Bronchial epithelial cell (primary cell): ENCODE data around the gene RNF41. TPM values are rescaled to one million over a fixed set of nuclear protein-coding genes. Genes with fewer than 3 reads are reported as not detected.

ENCODE experiments used
- DNase-seq: peaks from one replicate; pipeline ENCODE4 v3.0.0-alpha.2; 2010; ENCODE audit warnings: low read depth
- FAIRE-seq: peaks from 2 replicates; lab custom pipeline; 2011; peaks lifted over from hg19 to GRCh38; lab: Jason Lieb, UNC
- H3K27me3 ChIP-seq: 2 replicates; pipeline ENCODE4 v1.5.1; 2011; ENCODE audit warnings: low read length; ENCODE audit not compliant: control insufficient read depth, insufficient read depth
- H3K36me3 ChIP-seq: 2 replicates; pipeline ENCODE4 v1.5.1; 2011; ENCODE audit warnings: low read length; ENCODE audit not compliant: control insufficient read depth, insufficient read depth
- H3K4me3 ChIP-seq: 2 replicates; pipeline ENCODE4 v1.5.1; 2011; ENCODE audit warnings: mild to moderate bottlenecking, low read depth, low read length, control low read depth
- CTCF ChIP-seq: IDR thresholded peaks from 2 replicates; pipeline ENCODE4 v1.5.1; 2011; ENCODE audit warnings: mild to moderate bottlenecking, moderate library complexity, low read length, control low read depth, inconsistent platforms; ENCODE audit not compliant: insufficient read depth, severe bottlenecking
- total RNA-seq: library from RNA; depleted of rRNA; stranded (reverse); fragments of >200 nt; gene quantifications from 2 replicates; pipeline ENCODE4 v1.2.1, GENCODE V29; 2014

RNF41 gene
- total RNA-seq, 1 donor from 2014 or later = 102 TPM

GRCh38 chr12:56205445-56205844, 16.3 kb downstream of the RNF41 start:
- Histone ChIP-seq H3K36me3 (peaks cover 24% of the 10 kb centered on the region), H3K27me3 (no peaks in the 10 kb centered on the region), H3K4me3 (no peak overlapping the region)
- FAIRE-seq (no peak), DNase-seq (no peak)
- no peak for TF ChIP-seq CTCF

GRCh38 chr12:56204275-56204674, 17.4 kb downstream of the RNF41 start:
- no peak for TF ChIP-seq CTCF
- H3K36me3 ChIP-seq = peaks cover 19% of the 10 kb centered on the region
- FAIRE-seq (no peak), DNase-seq (no peak)
- no peaks in the 10 kb centered on the region for H3K27me3 ChIP-seq
- no peak overlapping the region for H3K4me3 ChIP-seq

GRCh38 chr12:56202838-56203237, 18.9 kb downstream of the RNF41 start:
- DNase-seq (no peak), FAIRE-seq (no peak)

GRCh38 chr12:56202366-56202765, 19.4 kb downstream of the RNF41 start:
- DNase-seq = no peak
- no peak for TF ChIP-seq CTCF
- Histone ChIP-seq H3K27me3 (no peaks in the 10 kb centered on the region), H3K4me3 (no peak overlapping the region), H3K36me3 (peaks cover 10% of the 10 kb centered on the region)
- no peak for FAIRE-seq

More at GRCh38 chr12:56202838-56203237, 18.9 kb downstream of the RNF41 start:
- H3K36me3 ChIP-seq = peaks cover 14% of the 10 kb centered on the region
- H3K27me3 ChIP-seq = no peaks in the 10 kb centered on the region
- H3K4me3 ChIP-seq = no peak overlapping the region
- TF ChIP-seq CTCF = no peak

- no peak overlapping the region for H3K4me3 ChIP-seq
Measured at GRCh38 chr12:56198836-56199235, 22.9 kb downstream of the RNF41 start.

More at GRCh38 chr12:56198836-56199235, 22.9 kb downstream of the RNF41 start:
- no peak for FAIRE-seq
- DNase-seq = no peak
- no peaks in the 10 kb centered on the region for H3K27me3 ChIP-seq
- no peaks in the 10 kb centered on the region for H3K36me3 ChIP-seq
- TF ChIP-seq CTCF = no peak
